OCI-LY7 (cell line): ENCODE measurements around the gene IRF2.

ENCODE experiments used
- EZH2phosphoT487 ChIP-seq: fragments of 200-600 bp; sonication (generic); IDR thresholded peaks from 2 replicates; pipeline ENCODE4 v1.6.1; 2018; ENCODE audit warnings: low read depth, borderline replicate concordance, mild to moderate bottlenecking, mixed run types, antibody characterized with exemption, low read length, moderate library complexity, mixed read lengths
- TF ChIP-seq, protein P1 (sequence below): fragments of 200-600 bp; sonication (generic); conservative IDR thresholded peaks from 2 replicates; pipeline ENCODE4 v1.5.1; 2014; ENCODE audit warnings: mild to moderate bottlenecking, antibody characterized with exemption, low read length, moderate library complexity, mixed read lengths

- TF ChIP-seq, protein P1, sequence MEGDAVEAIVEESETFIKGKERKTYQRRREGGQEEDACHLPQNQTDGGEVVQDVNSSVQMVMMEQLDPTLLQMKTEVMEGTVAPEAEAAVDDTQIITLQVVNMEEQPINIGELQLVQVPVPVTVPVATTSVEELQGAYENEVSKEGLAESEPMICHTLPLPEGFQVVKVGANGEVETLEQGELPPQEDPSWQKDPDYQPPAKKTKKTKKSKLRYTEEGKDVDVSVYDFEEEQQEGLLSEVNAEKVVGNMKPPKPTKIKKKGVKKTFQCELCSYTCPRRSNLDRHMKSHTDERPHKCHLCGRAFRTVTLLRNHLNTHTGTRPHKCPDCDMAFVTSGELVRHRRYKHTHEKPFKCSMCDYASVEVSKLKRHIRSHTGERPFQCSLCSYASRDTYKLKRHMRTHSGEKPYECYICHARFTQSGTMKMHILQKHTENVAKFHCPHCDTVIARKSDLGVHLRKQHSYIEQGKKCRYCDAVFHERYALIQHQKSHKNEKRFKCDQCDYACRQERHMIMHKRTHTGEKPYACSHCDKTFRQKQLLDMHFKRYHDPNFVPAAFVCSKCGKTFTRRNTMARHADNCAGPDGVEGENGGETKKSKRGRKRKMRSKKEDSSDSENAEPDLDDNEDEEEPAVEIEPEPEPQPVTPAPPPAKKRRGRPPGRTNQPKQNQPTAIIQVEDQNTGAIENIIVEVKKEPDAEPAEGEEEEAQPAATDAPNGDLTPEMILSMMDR, result no peak
- TF ChIP-seq EZH2phosphoT487, result no peak
Observed at GRCh38 chr4:184376126-184376838, 98.1 kb downstream of the IRF2 start.
